ENCODE measurements around the gene SERPINB7. TPM values are rescaled to one million over a fixed set of nuclear protein-coding genes. Genes with fewer than 3 reads are reported as not detected.

Gene SERPINB7
- polyA plus RNA-seq, 1 donor (not counting 4 experiments of a cell fraction or from before 2014, with no cell fraction given), result 408 TPM

GRCh38 chr18:63736876-63737275, 38.3 kb upstream of the SERPINB7 start:
- Histone ChIP-seq H3K9me3 (ENCODE audit: control insufficient read depth, low read depth, low read length) (no peaks in the 10 kb centered on the region), H4K20me1 (ENCODE audit: control insufficient read depth, extremely low read depth, insufficient read depth, low read length) (no peaks in the 10 kb centered on the region), H3K36me3 (ENCODE audit: control insufficient read depth in 2 of 2, extremely low read depth in 1 of 2, insufficient read depth in 2 of 2, low read length in 2 of 2) (no peaks in the 10 kb centered on the region), H3K27ac (ENCODE audit: control insufficient read depth, insufficient read depth, low read length) (no peak overlapping the region), H3K9ac (ENCODE audit: control insufficient read depth, extremely low read depth, insufficient read depth, low read length) (no peak overlapping the region), H3K79me2 (ENCODE audit: control insufficient read depth, insufficient read depth, low read length) (no peaks in the 10 kb centered on the region), H3K27me3 (ENCODE audit: control insufficient read depth, extremely low read depth, insufficient read depth, low read length) (no peaks in the 10 kb centered on the region), H3K9me1 (ENCODE audit: control insufficient read depth, extremely low read depth, insufficient read depth, low read length) (no peaks in the 10 kb centered on the region), H3K4me3 (ENCODE audit: control insufficient read depth in 2 of 3, extremely low read depth in 1 of 3, insufficient read depth in 2 of 3, low read depth in 1 of 3, low read length in 3 of 3) (no peak overlapping the region), H2AFZ (ENCODE audit: control insufficient read depth, low read length) (no peak overlapping the region), H3K4me2 (ENCODE audit: control insufficient read depth, extremely low read depth, insufficient read depth, low read depth, low read length) (no peak overlapping the region), H3K4me1 (ENCODE audit: control insufficient read depth, extremely low read depth, insufficient read depth, low read length) (peaks cover 6% of the 10 kb centered on the region)
- FAIRE-seq (peak; percentile 87), DNase-seq (ENCODE audit: low read depth, low spot score) (no peak)
- TF ChIP-seq EZH2 (IDR thresholded peaks at IDR 0.05; ENCODE audit: low read length), result no peak
- dilution Hi-C loops (cut with MboI; ENCODE audit: extremely low pct_ligation_motif_present, low sequenced_read_pairs), result no loop called here

GRCh38 chr18:63741769-63742168, 33.4 kb upstream of the SERPINB7 start:
- Histone ChIP-seq H3K9me3 (ENCODE audit: control insufficient read depth, low read depth, low read length) (no peaks in the 10 kb centered on the region), H3K27ac (ENCODE audit: control insufficient read depth, insufficient read depth, low read length) (no peak overlapping the region), H3K27me3 (ENCODE audit: control insufficient read depth, extremely low read depth, insufficient read depth, low read length) (no peaks in the 10 kb centered on the region), H3K36me3 (ENCODE audit: control insufficient read depth in 2 of 2, extremely low read depth in 1 of 2, insufficient read depth in 2 of 2, low read length in 2 of 2) (no peaks in the 10 kb centered on the region), H4K20me1 (ENCODE audit: control insufficient read depth, extremely low read depth, insufficient read depth, low read length) (no peaks in the 10 kb centered on the region), H3K9ac (ENCODE audit: control insufficient read depth, extremely low read depth, insufficient read depth, low read length) (no peak overlapping the region), H2AFZ (ENCODE audit: control insufficient read depth, low read length) (no peak overlapping the region), H3K4me3 (ENCODE audit: control insufficient read depth in 2 of 3, extremely low read depth in 1 of 3, insufficient read depth in 2 of 3, low read depth in 1 of 3, low read length in 3 of 3) (no peak overlapping the region), H3K79me2 (ENCODE audit: control insufficient read depth, insufficient read depth, low read length) (no peaks in the 10 kb centered on the region), H3K9me1 (ENCODE audit: control insufficient read depth, extremely low read depth, insufficient read depth, low read length) (peaks cover 2% of the 10 kb centered on the region), H3K4me1 (ENCODE audit: control insufficient read depth, extremely low read depth, insufficient read depth, low read length) (peaks cover 4% of the 10 kb centered on the region), H3K4me2 (ENCODE audit: control insufficient read depth, extremely low read depth, insufficient read depth, low read depth, low read length) (no peak overlapping the region)
- no peak for DNase-seq (ENCODE audit: low read depth, low spot score)
- no peak for FAIRE-seq
- dilution Hi-C loops (cut with MboI; ENCODE audit: extremely low pct_ligation_motif_present, low sequenced_read_pairs), result no loop called here
- TF ChIP-seq EZH2 (IDR thresholded peaks at IDR 0.05; ENCODE audit: low read length), result no peak
- peak in 2 of 3 experiments; percentile 56 to 70 for TF ChIP-seq CTCF (optimal IDR thresholded peaks at IDR 0.05 in 1 of 3, IDR thresholded peaks at IDR 0.05 in 1 of 3, conservative IDR thresholded peaks at IDR 0.05 in 1 of 3; ENCODE audit: extremely low read depth in 1 of 3, insufficient read depth in 2 of 3, low read length in 3 of 3)

GRCh38 chr18:63747006-63747405, 28.2 kb upstream of the SERPINB7 start:
- TF ChIP-seq EZH2 (IDR thresholded peaks at IDR 0.05; ENCODE audit: low read length) (no peak), CTCF (optimal IDR thresholded peaks at IDR 0.05 in 1 of 3, IDR thresholded peaks at IDR 0.05 in 1 of 3, conservative IDR thresholded peaks at IDR 0.05 in 1 of 3; ENCODE audit: extremely low read depth in 1 of 3, insufficient read depth in 2 of 3, low read length in 3 of 3) (no peak)
- Histone ChIP-seq H3K27me3 (ENCODE audit: control insufficient read depth, extremely low read depth, insufficient read depth, low read length) (no peaks in the 10 kb centered on the region), H3K36me3 (ENCODE audit: control insufficient read depth in 2 of 2, extremely low read depth in 1 of 2, insufficient read depth in 2 of 2, low read length in 2 of 2) (no peaks in the 10 kb centered on the region), H3K9me3 (ENCODE audit: control insufficient read depth, low read depth, low read length) (no peaks in the 10 kb centered on the region), H3K4me3 (ENCODE audit: control insufficient read depth in 2 of 3, extremely low read depth in 1 of 3, insufficient read depth in 2 of 3, low read depth in 1 of 3, low read length in 3 of 3) (no peak overlapping the region), H3K9ac (ENCODE audit: control insufficient read depth, extremely low read depth, insufficient read depth, low read length) (no peak overlapping the region), H3K9me1 (ENCODE audit: control insufficient read depth, extremely low read depth, insufficient read depth, low read length) (peaks cover 2% of the 10 kb centered on the region), H3K79me2 (ENCODE audit: control insufficient read depth, insufficient read depth, low read length) (no peaks in the 10 kb centered on the region), H4K20me1 (ENCODE audit: control insufficient read depth, extremely low read depth, insufficient read depth, low read length) (no peaks in the 10 kb centered on the region), H3K27ac (ENCODE audit: control insufficient read depth, insufficient read depth, low read length) (no peak overlapping the region), H3K4me1 (ENCODE audit: control insufficient read depth, extremely low read depth, insufficient read depth, low read length) (no peaks in the 10 kb centered on the region), H3K4me2 (ENCODE audit: control insufficient read depth, extremely low read depth, insufficient read depth, low read depth, low read length) (no peak overlapping the region), H2AFZ (ENCODE audit: control insufficient read depth, low read length) (no peak overlapping the region)
- dilution Hi-C loops (cut with MboI; ENCODE audit: extremely low pct_ligation_motif_present, low sequenced_read_pairs), result no loop called here
- DNase-seq (ENCODE audit: low read depth, low spot score) (no peak), FAIRE-seq (no peak)

Measured in keratinocyte (primary cell).